IgD-negative memory B cell (primary cell): ENCODE results near the gene GOLGA6D. TPM values are rescaled to one million over a fixed set of nuclear protein-coding genes. Genes with fewer than 3 reads are reported as not detected.
"Not testable (repeated sequence)": the region's sequence is repeated elsewhere in the genome, so short reads cannot be mapped to it uniquely, and the experiment has no call there.

Experiments
- H3K27ac Mint-ChIP-seq, 3 donors: one replicate each; pipeline ENCODE4 v1.8.0; 2020 to 2022; ENCODE audit warnings: mild to moderate bottlenecking in 3 of 3, mixed read lengths in 3 of 3, moderate library complexity in 1 of 3
- H3K27me3 Mint-ChIP-seq: one replicate; pipeline ENCODE4 v1.8.0; 2021; ENCODE audit warnings: mixed read lengths
- H3K36me3 Mint-ChIP-seq: one replicate; pipeline ENCODE4 v1.8.0; 2020; ENCODE audit warnings: mild to moderate bottlenecking, mixed read lengths
- H3K4me1 Mint-ChIP-seq, 3 donors: one replicate each; pipeline ENCODE4 v1.8.0; 2020 to 2022; ENCODE audit warnings: mixed read lengths in 3 of 3, mild to moderate bottlenecking in 1 of 3
- H3K4me3 Mint-ChIP-seq, 4 donors: one replicate each; pipeline ENCODE4 v1.8.0; 2020 to 2022; ENCODE audit warnings: mild to moderate bottlenecking in 4 of 4, mixed read lengths in 4 of 4, moderate library complexity in 3 of 4
- H3K9me3 Mint-ChIP-seq, 3 donors: one replicate each; pipeline ENCODE4 v1.8.0; 2020 to 2021; ENCODE audit warnings: mixed read lengths in 3 of 3, mild to moderate bottlenecking in 1 of 3
- polyA plus RNA-seq: library from polyadenylated mRNA; unstranded; fragments of 300-500 nt; fragmentation: Illumina TruSeq; gene quantifications from one replicate; pipeline ENCODE4 v1.2.3, GENCODE V29; 2021

GOLGA6D gene, protein sequence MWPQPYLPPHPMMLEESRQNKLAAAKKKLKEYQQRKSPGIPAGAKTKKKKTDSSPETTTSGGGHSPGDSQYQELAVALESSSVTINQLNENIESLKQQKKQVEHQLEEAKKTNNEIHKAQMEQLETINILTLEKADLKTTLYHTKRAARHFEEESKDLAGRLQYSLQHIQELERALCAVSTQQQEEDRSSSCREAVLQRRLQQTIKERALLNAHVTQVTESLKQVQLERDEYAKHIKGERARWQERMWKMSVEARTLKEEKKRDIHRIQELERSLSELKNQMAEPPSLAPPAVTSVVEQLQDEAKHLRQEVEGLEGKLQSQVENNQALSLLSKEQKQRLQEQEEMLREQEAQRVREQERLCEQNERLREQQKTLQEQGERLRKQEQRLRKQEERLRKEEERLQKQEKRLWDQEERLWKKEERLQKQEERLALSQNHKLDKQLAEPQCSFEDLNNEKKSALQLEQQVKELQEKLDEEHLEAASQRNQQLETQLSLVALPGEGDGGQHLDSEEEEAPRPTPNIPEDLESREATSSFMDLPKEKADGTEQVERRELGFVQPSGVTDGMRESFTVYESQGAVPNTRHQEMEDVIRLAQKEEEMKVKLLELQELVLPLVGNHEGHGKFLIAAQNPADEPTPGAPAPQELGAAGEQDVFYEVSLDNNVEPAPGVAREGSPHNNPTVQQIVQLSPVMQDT
- polyA plus RNA-seq: not detected

DNA sequence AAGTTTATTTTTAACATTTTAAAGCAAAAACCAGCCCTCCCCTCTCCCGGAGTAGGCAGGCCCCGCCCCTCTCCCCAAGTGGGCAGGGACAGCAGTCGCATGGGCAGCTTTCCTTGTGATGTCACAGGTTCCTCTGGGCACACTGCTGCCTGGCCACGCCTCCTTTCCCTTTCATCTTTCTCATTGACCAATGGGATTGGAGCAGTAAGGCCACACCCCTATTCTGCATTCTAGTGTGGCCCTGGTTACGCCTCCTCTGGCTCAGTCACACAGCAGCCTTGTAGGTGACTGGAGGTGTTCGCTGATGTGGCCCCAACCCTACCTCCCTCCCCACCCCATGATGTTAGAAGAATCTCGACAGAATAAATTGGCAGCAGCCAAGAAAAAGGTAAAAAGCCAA, at the start of gene GOLGA6D:
Gene GOLGA6D, plus strand, starts transcription at position 264 of the 400 bp plus-strand sequence. Its CDS starts 41 bp downstream, at position 305.
- not testable (repeated sequence) for H3K27ac Mint-ChIP-seq, H3K36me3 Mint-ChIP-seq, H3K9me3 Mint-ChIP-seq, H3K4me1 Mint-ChIP-seq, H3K27me3 Mint-ChIP-seq, H3K4me3 Mint-ChIP-seq

DNA sequence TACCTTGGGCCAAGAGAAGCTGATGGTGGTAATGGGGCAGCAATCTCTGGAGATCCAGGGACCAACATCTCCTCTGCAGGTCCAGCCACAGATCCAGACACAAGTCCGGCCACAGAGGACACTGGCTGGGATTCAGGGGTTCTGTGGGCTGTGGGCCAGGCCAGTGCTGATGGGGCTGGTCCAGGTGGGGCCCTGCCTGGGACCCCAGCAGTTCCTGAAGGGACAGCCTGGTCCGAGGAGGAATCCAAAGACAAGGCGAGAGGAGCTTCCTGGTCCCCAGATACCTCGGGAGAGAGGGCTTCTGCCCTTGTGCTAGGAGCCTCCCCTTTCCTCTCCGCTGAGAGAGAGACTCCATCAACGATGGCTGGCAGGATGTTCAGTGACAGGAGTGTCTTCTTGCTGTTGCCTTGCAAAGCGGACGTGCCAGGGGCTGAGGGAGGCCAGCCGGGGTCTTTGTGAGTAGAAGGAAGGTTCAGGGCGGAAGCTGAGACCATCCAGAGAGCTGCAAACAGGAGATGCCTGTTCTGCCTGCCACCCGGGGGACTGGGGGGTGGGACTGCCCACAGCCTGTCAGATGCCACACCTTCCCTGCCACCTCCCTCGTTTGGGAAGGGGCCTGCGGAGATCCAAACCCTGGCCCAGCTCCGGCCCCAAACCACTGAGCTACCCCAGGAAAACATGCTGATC, 49.0 kb upstream of the GOLGA6D start:
- H3K27ac Mint-ChIP-seq: no peak overlapping the region
- H3K4me1 Mint-ChIP-seq: peaks cover 0 to 1% (median 0%) of the 10 kb centered on the region in 3 donors
- no peaks in the 10 kb centered on the region for H3K9me3 Mint-ChIP-seq
- no peak overlapping the region for H3K4me3 Mint-ChIP-seq
- H3K27me3 Mint-ChIP-seq: peaks cover 16% of the 10 kb centered on the region
- peaks cover 2% of the 10 kb centered on the region for H3K36me3 Mint-ChIP-seq

DNA sequence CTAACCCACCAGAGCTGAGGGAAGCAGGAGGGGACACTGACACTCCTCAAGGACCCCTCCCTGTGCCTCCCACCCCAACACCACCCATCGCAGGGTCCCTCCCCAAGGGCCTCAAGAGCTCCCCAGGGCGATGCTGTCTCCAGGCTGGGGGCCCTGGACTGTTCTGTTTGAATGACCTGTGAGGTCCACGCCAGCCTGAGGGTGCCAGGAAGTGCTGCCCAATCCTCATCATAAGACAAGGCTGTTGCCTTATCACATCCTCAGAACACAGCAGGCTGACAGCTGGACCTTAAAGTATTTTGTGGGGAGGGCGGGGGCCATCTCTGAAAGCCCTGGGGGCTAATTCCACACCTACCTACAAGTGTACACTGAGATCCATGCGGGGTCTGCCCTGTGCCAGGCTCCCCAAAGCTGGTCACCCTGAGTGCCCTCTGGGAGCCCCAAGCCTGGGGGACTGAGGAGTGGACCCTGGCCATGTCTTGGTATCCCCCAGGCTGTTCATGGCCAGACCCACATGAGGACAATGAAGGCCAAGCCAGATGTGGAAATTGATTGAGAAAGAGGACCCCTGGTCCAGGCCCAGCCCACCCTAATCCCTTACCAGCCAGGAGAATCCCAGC, 48.3 kb upstream of the GOLGA6D start:
- no peak overlapping the region for H3K27ac Mint-ChIP-seq
- H3K9me3 Mint-ChIP-seq: no peaks in the 10 kb centered on the region
- peaks cover 0 to 2% (median 0%) of the 10 kb centered on the region in 3 donors for H3K4me1 Mint-ChIP-seq
- H3K27me3 Mint-ChIP-seq: peaks cover 16% of the 10 kb centered on the region
- H3K4me3 Mint-ChIP-seq: no peak overlapping the region
- H3K36me3 Mint-ChIP-seq: peaks cover 2% of the 10 kb centered on the region

DNA sequence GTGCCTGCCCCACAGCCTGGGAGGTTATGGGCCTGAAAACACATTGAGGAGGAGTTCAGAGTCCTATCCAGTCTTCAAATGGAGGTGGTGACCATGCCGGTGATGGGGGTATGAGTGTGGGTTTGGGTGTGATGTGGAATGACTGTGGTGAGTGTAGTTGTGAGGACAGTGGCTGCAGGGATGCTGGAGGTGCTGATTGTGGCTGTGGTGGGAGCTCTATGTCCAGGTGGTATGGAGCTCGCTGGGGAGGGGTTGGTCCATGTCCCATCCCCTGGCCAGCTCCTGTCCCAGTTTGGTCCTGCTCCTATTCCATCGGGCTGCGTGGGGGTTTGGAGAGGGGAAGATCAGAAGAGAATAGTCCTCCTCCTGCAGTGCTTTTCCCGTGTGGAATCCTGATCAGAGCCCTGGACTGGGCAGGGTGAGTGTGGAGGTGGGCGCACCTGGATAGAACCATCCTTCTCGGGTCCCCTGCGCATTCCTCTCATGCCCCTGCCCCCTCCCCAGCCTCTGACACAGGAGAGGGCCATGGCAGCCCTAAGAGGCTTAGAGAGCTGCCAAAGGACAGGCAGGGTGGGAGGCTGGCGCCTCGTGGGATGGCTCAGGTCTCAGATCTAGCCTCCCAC, 47.5 kb upstream of the GOLGA6D start:
- H3K4me3 Mint-ChIP-seq: no peak overlapping the region
- no peak overlapping the region for H3K27ac Mint-ChIP-seq

DNA sequence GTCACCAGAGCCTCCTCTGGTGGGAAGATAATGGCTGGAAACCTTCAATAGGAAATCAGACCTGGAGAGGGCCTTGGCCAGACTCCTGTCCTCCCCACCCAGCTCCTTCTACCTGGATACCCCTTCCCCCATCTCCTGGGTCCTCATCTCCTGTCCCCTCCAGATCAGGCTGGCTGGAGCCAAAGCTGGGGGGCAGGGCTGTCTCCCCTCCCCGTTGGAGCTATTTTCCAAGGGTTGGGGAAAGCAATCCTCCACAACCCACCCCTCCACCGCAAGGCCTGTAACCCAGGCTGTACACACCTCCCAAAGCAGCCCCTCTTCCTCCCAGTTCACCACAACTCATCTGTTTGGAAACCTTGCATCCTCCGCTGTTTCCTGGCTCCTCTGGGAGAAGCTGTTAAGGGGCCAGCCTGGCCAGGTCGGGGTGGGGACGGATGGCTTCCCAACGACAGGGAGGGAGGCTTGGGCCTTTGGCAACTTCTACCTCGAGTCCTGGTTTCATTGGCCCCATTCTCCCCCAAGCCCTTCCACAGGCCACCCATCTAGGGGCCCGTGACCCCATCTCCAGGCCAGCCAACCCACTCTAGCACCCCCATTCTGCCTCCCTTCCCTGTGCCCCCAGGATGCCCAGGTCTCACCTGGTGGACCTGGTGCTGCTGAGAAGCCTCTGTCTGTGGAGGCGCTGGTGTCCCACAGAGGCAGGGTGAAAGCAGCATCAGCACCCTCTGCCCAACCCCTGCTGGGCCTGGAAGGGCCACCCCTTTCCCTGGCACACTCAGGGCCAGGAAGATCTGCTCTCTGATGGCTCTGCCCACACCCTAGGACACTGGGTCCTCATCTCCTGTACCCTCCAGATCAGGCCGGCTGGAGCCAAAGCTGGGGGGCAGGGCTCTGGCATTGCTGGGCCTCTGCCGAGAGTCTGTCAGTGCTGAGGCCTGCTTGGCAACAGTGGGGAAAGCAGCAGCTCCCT, 46.6 kb upstream of the GOLGA6D start:
- Mint-ChIP-seq H3K4me1 (peaks cover 0 to 3% (median 0%) of the 10 kb centered on the region in 3 donors), H3K27me3 (peaks cover 16% of the 10 kb centered on the region), H3K9me3 (peaks cover 0 to 2% (median 0%) of the 10 kb centered on the region in 3 donors), H3K27ac (no peak overlapping the region), H3K4me3 (no peak overlapping the region), H3K36me3 (peaks cover 2% of the 10 kb centered on the region)

More for the DNA sequence above, 47.5 kb upstream of the GOLGA6D start:
- peaks cover 0 to 3% (median 0%) of the 10 kb centered on the region in 3 donors for H3K4me1 Mint-ChIP-seq
- peaks cover 18% of the 10 kb centered on the region for H3K27me3 Mint-ChIP-seq
- H3K36me3 Mint-ChIP-seq: peaks cover 2% of the 10 kb centered on the region
- peaks cover 0 to 2% (median 0%) of the 10 kb centered on the region in 3 donors for H3K9me3 Mint-ChIP-seq

DNA sequence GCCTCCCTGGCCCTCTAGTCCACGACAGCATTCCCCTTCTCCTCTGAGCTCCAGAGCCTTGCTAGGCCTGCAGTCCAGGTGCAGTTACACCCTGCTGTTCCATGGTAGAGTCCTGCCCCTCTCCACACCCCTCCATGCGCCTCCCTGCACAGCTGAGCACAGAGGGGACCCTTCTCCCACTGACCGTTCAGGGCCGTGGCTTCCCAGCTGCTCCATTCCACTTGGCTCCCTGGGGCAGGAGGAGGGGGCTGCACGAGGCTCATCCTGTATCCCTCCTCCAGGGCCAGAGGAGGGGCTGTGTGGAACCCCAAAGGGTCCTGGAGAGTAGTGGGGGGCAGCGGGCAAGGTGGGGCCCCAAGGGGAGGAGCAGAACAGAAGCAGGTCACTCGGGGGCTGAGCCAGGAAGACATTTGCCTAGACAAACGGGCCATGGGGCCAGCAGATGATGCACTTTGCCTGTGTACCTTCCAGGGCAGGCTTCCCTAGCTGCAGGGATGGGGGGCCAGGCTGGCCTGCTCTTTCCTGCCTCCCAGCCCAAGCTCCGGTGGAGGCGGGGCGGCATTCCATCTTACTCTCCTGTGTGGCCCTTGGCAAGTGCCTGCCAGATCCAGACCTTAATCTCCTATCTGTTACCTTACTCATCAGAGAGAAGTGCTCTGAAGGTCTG, 45.2 kb upstream of the GOLGA6D start:
- H3K4me1 Mint-ChIP-seq: peaks cover 0 to 3% (median 0%) of the 10 kb centered on the region in 3 donors
- peaks cover 2% of the 10 kb centered on the region for H3K36me3 Mint-ChIP-seq
- H3K27me3 Mint-ChIP-seq: peaks cover 14% of the 10 kb centered on the region
- peaks cover 0 to 2% (median 0%) of the 10 kb centered on the region in 3 donors for H3K9me3 Mint-ChIP-seq
- no peak overlapping the region for H3K27ac Mint-ChIP-seq
- no peak overlapping the region for H3K4me3 Mint-ChIP-seq

DNA sequence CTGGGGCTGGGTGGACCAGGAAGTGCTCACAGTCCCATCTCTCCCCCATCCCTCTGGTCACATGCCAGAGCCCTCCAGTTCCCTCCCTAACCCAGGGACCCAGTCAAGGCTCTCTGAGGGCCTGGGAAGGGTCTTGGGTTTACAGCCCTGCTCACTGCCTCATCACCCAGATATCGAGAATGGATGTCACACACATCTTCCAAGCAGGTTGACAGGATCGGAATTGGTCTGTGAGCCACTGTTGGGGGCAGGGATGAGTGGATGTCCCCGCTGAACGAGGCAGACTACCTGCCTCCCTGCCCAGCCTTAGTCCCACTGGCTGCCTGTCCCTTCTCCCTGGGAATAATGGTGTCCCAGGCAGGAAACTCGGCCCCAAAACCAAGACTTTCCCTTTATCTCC, 44.5 kb upstream of the GOLGA6D start:
- no peak overlapping the region for H3K4me3 Mint-ChIP-seq
- H3K9me3 Mint-ChIP-seq: peaks cover 0 to 2% (median 0%) of the 10 kb centered on the region in 3 donors
- H3K27me3 Mint-ChIP-seq: peaks cover 14% of the 10 kb centered on the region
- no peak overlapping the region for H3K27ac Mint-ChIP-seq
- peaks cover 0 to 3% (median 0%) of the 10 kb centered on the region in 3 donors for H3K4me1 Mint-ChIP-seq
- H3K36me3 Mint-ChIP-seq: peaks cover 2% of the 10 kb centered on the region

DNA sequence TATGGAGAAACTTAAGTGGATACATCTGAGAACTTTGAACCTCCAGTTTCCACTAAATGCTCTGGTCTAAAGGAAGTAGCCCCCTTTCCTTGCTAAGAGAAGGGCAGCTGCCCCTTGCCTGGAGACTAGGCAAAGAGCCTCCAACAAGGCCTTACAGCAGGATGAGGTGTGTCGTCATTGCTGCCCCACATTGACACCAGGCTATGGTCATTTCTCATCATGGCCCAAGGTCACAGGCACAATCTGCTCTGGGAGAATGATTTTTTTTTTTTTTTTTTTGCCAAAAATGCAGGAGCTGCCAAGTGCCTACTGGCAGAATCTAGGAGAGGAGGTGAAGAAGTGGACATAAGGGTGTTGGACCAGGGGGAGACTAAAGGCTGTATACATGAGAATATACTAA, 36.9 kb upstream of the GOLGA6D start:
- not testable (repeated sequence) for H3K27ac Mint-ChIP-seq, H3K36me3 Mint-ChIP-seq, H3K4me3 Mint-ChIP-seq, H3K9me3 Mint-ChIP-seq, H3K27me3 Mint-ChIP-seq, H3K4me1 Mint-ChIP-seq

DNA sequence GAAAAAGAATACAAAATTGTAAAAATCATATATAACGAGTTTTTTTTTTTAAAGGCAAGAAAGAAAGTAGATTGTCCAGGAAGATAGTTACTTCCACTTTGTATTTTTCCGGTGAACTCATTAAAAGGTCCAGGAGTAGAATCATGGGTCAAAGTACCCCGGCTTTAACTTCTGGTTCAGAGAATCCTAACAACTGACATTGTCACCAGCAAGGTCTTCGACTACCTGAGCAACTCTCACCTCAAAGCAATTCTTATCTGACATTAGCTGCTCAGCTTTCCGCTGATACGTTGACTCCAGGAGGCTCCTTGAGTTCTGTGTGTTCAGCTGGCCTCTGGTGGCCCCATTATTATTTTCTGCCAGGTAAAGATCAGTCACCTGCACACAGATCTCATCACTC, 33.6 kb upstream of the GOLGA6D start:
- H3K27me3 Mint-ChIP-seq, H3K27ac Mint-ChIP-seq, H3K4me1 Mint-ChIP-seq, H3K4me3 Mint-ChIP-seq, H3K9me3 Mint-ChIP-seq, H3K36me3 Mint-ChIP-seq: not testable (repeated sequence)

DNA sequence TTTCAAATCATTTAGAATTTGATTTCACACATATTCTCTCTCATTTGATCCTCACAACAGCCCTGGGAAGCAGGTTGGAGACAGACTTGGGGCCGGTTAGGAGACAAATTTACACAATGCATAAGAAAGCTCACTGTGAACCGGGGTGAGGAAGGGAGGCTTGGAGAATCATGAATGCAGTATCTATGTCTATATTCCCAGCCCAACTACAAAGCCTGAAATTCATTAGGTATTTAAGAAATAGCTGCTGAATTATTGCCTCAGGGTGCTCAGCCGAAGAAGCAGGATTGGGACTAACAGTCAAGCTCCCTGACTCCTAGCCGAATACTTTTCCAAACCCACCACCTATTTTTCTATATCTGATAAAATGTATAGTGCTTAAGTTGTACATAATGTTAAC, 32.9 kb upstream of the GOLGA6D start:
- Mint-ChIP-seq H3K27me3 (peaks cover 7% of the 10 kb centered on the region), H3K4me1 (peaks cover 0 to 1% (median 0%) of the 10 kb centered on the region in 3 donors), H3K27ac (no peak overlapping the region), H3K36me3 (no peaks in the 10 kb centered on the region), H3K9me3 (no peaks in the 10 kb centered on the region), H3K4me3 (no peak overlapping the region)

DNA sequence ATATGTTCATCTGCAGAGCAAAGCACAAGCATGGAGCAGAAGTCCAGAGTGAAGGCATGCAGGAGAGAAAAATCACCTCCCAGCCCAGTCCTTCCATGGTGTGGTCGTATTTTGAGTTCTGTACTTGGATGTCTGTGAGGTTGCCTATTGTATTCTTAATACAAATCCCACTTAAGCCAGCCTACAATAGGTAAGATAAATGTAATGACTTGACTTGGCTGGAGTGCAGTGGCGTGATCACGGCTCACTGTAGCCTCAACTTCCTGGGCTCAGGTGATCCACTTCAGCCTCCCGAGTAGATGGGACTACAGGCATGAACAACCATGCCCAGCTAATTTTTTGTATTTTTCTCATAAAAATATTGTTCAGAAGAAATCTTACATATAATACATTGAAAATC, 31.3 kb upstream of the GOLGA6D start:
- H3K4me1 Mint-ChIP-seq, H3K27me3 Mint-ChIP-seq, H3K4me3 Mint-ChIP-seq, H3K36me3 Mint-ChIP-seq, H3K27ac Mint-ChIP-seq, H3K9me3 Mint-ChIP-seq: not testable (repeated sequence)

DNA sequence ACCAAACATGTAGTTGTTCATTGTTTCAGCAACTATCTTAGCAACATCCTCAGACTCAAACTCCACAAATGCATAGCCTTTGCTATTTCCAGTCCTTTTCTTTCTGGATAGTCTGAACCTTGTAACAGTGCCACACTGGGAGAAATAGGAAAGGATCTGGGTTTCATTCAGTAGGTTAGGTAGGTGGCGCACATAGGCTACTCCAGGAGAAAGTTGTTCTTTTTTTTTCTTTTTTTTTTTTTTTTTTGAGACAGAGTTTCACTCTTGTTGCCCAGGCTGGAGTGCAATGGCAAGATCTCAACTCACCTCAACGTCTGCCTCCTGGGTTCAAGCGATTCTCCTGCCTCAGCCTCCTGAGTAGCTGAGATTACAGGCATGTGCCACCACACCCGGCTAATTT, 30.4 kb upstream of the GOLGA6D start:
- H3K27ac Mint-ChIP-seq, H3K27me3 Mint-ChIP-seq, H3K36me3 Mint-ChIP-seq, H3K4me1 Mint-ChIP-seq, H3K4me3 Mint-ChIP-seq, H3K9me3 Mint-ChIP-seq: not testable (repeated sequence)

DNA sequence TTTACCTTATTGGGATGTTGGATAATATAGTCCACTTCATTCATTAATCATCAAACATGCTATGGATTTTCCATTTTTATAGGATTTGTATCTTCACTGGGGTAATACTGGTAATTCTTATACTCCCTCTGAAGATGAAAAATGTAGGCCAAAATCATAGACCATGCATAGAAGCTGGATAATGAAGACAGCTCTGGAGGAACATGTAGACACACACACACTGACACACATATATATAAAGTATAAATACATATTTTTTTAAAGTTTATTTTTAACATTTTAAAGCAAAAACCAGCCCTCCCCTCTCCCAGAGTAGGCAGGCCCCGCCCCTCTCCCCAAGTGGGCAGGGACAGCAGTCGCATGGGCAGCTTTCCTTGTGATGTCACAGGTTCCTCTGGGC, 24.6 kb upstream of the GOLGA6D start, which contains the start of gene GOLGA6C:
Gene GOLGA6C, plus strand, starts transcription at position 301 of the 400 bp plus-strand sequence. CDS start 265 bp downstream, outside the sequence.
- not testable (repeated sequence) for H3K4me3 Mint-ChIP-seq, H3K9me3 Mint-ChIP-seq, H3K36me3 Mint-ChIP-seq, H3K4me1 Mint-ChIP-seq, H3K27ac Mint-ChIP-seq, H3K27me3 Mint-ChIP-seq
